ENCODE data around the gene TPPP2. TPM values are rescaled to one million over a fixed set of nuclear protein-coding genes. Genes with fewer than 3 reads are reported as not detected.
A peak's percentile ranks its signal among the peaks of the same experiment; 100 is the strongest.

TPPP2 gene
- total RNA-seq, 1 experiment from 2014 or later, result not detected

DNA sequence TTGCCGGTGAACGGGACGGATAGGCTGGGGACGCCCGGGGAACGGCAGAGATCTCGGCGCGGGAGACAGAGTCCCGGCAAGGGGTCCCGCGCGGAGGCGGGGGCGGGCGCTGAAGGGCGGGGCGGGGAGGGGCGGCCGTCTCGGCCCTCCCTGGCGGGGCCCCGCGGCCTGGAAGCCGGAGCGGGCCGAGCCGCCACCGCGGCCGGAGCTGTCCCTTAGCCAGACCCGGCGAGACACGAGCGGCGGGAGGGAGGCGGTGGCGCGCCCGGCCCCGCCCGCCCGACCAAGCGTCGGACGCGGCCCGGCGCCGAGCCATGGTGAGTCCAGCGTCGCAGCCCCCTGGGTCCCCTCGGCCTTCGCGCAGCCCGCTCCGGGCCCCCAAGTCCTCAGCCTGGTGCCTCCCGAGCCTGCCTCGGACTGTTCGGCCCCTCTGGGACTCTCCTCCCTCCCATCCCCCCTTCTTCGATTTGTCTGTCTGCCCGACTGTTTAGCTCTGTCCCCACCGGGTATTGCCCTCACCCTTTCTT lies 40.1 kb downstream of the TPPP2 start, which contains the start of gene ARHGEF40:
Gene ARHGEF40, plus strand, starts transcription at position 222 of the 527 bp plus-strand sequence. Its CDS starts 93 bp downstream, at position 315.
- Histone ChIP-seq H3F3A (ENCODE audit: low read length, unreplicated experiment) (no peaks in the 10 kb centered on the region), H3K9me3 (ENCODE audit: low read length) (no peaks in the 10 kb centered on the region), H3K79me2 (ENCODE audit: low read length) (no peaks in the 10 kb centered on the region), H3K27ac (ENCODE audit: low read length) (no peak within 1 kb of the TSS), H3K4me3 (ENCODE audit: low read length) (peak within 1 kb of the TSS; percentile 72), H3K9me2 (replicated peaks; ENCODE audit: low read length) (no peaks in the 10 kb centered on the region), H4K20me1 (ENCODE audit: low read length) (no peaks in the 10 kb centered on the region), H3K9ac (ENCODE audit: low read length) (no peak within 1 kb of the TSS; the same call in 1 of the 2 replicates), H3K4me2 (ENCODE audit: low read length) (peak within 1 kb of the TSS; percentile 93), H2AFZ (ENCODE audit: low read length) (peak within 1 kb of the TSS; percentile 73), H3K27me3 (ENCODE audit: low read length) (peaks cover 52% of the 10 kb centered on the region), H3K4me1 (ENCODE audit: insufficient read depth, low read length) (peaks cover 6% of the 10 kb centered on the region; the same call in 1 of the 2 replicates), H3K36me3 (ENCODE audit: low read depth, low read length) (no peaks in the 10 kb centered on the region)
- intact Hi-C loops (cut with micrococcal nuclease), result no loop called here
- ATAC-seq (peak; percentile 57), DNase-seq (peak; percentile 30)
- ChIA-PET POLR2A (ENCODE audit: unreplicated experiment) (no interaction called here), CTCF (interaction anchor here (1.0 to 1.1 kb wide), 2 partner anchors 23 to 34 kb away, joined by 3 to 4 read pairs; no protein-coding TSS in a partner anchor)
- TF ChIP-seq EZH2 (IDR thresholded peaks at IDR 0.05; ENCODE audit: low read length, unreplicated experiment), result no peak
- no peak for TF ChIP-seq EZH2phosphoT487 (IDR thresholded peaks at IDR 0.05; ENCODE audit: borderline replicate concordance, low read length)
- TF ChIP-seq, protein P1, sequence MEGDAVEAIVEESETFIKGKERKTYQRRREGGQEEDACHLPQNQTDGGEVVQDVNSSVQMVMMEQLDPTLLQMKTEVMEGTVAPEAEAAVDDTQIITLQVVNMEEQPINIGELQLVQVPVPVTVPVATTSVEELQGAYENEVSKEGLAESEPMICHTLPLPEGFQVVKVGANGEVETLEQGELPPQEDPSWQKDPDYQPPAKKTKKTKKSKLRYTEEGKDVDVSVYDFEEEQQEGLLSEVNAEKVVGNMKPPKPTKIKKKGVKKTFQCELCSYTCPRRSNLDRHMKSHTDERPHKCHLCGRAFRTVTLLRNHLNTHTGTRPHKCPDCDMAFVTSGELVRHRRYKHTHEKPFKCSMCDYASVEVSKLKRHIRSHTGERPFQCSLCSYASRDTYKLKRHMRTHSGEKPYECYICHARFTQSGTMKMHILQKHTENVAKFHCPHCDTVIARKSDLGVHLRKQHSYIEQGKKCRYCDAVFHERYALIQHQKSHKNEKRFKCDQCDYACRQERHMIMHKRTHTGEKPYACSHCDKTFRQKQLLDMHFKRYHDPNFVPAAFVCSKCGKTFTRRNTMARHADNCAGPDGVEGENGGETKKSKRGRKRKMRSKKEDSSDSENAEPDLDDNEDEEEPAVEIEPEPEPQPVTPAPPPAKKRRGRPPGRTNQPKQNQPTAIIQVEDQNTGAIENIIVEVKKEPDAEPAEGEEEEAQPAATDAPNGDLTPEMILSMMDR (conservative IDR thresholded peaks at IDR 0.05; ENCODE audit: low read depth, low read length), result no peak
- BruUV-seq (replicated peaks), result no TSS peak

DNA sequence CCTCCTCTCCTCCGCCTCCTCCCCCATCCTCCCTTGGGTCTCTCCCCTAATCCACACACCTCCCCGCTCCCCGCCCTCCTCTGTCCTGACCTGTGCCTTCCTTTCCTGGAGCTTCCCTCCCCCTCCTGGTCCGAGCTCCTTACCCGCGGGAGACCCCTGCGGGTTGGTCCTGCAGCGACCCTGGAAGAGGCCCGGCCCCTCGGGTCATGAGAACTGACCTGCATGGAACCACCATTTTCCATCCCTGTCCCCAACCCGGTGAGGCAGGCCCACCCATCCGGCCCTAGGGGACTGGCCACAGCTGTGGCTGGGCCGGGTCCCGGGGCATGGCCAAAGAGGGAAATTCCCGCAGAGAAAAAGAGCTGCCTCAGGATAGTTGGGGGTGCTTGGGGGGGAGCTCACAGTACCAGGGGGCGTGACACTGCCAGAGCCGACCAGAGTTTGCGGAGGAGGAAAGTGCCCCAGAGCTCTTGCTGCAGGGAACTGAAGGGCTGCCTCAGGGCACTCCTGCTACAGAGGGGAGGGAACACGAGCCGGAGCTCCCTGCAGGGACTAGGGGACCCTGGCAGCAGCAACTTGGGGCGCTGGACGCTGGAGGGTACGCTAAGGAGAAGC lies 40.7 kb downstream of the TPPP2 start:
- H3K27me3 ChIP-seq (ENCODE audit: low read length), result peaks cover 48% of the 10 kb centered on the region
- no peaks in the 10 kb centered on the region for H3F3A ChIP-seq (ENCODE audit: low read length, unreplicated experiment)
- no peaks in the 10 kb centered on the region for H3K9me3 ChIP-seq (ENCODE audit: low read length)
- H4K20me1 ChIP-seq (ENCODE audit: low read length), result no peaks in the 10 kb centered on the region
- intact Hi-C loops (cut with micrococcal nuclease), result no loop called here
- ChIA-PET CTCF (interaction anchor here (1.0 to 1.1 kb wide), 2 partner anchors 22 to 34 kb away, joined by 3 to 4 read pairs; no protein-coding TSS in a partner anchor), POLR2A (ENCODE audit: unreplicated experiment) (no interaction called here)
- TF ChIP-seq, protein P1 (conservative IDR thresholded peaks at IDR 0.05; ENCODE audit: low read depth, low read length), result no peak
- TF ChIP-seq EZH2 (IDR thresholded peaks at IDR 0.05; ENCODE audit: low read length, unreplicated experiment) (no peak), EZH2phosphoT487 (IDR thresholded peaks at IDR 0.05; ENCODE audit: borderline replicate concordance, low read length) (no peak)
- no TSS peak for BruUV-seq (replicated peaks)
- H3K4me3 ChIP-seq (ENCODE audit: low read length), result peak overlapping the region; percentile 72
- no peaks in the 10 kb centered on the region for H3K36me3 ChIP-seq (ENCODE audit: low read depth, low read length)
- no peak overlapping the region; the same call in 1 of the 2 replicates for H3K9ac ChIP-seq (ENCODE audit: low read length)
- no peaks in the 10 kb centered on the region for H3K9me2 ChIP-seq (replicated peaks; ENCODE audit: low read length)
- ATAC-seq (peak; percentile 15), DNase-seq (no peak)
- no peak overlapping the region for H3K27ac ChIP-seq (ENCODE audit: low read length)
- H3K4me2 ChIP-seq (ENCODE audit: low read length), result peak overlapping the region; percentile 93
- peak overlapping the region; percentile 73 for H2AFZ ChIP-seq (ENCODE audit: low read length)
- H3K4me1 ChIP-seq (ENCODE audit: insufficient read depth, low read length), result peaks cover 6% of the 10 kb centered on the region; the same call in 1 of the 2 replicates
- no peaks in the 10 kb centered on the region for H3K79me2 ChIP-seq (ENCODE audit: low read length)
